MM.1S (cell line): ENCODE measurements around the gene POLR1B.

Source experiments
- DNase-seq: peaks from one replicate; pipeline ENCODE4 v3.0.0-alpha.2; 2015
- H2AFZ ChIP-seq: fragments of 300-600 bp; sonication (generic); 2 replicates; pipeline ENCODE4 v1.6.0; 2016; ENCODE audit warnings: antibody characterized with exemption, low read length
- H3F3A ChIP-seq: fragments of 300-600 bp; sonication (generic); 2 replicates; pipeline ENCODE4 v1.6.1; 2016; ENCODE audit warnings: mild to moderate bottlenecking, antibody characterized with exemption, low read length, moderate library complexity, mixed read lengths; ENCODE audit not compliant: insufficient read depth
- H3K27ac ChIP-seq: fragments of 300-600 bp; sonication (generic); 2 replicates; pipeline ENCODE4 v1.5.1; 2016; ENCODE audit warnings: mild to moderate bottlenecking, low read length
- H3K27me3 ChIP-seq: fragments of 300-600 bp; sonication (generic); replicated peaks from 2 replicates; pipeline ENCODE4 v1.6.0; 2016; ENCODE audit warnings: low read length; ENCODE audit not compliant: insufficient read depth
- H3K36me3 ChIP-seq: fragments of 300-600 bp; sonication (generic); replicated peaks from 2 replicates; pipeline ENCODE4 v1.6.1; 2016; ENCODE audit warnings: mild to moderate bottlenecking, low read length, mixed read lengths; ENCODE audit not compliant: insufficient read depth
- H3K4me1 ChIP-seq: fragments of 300-600 bp; sonication (generic); 2 replicates; pipeline ENCODE4 v1.6.1; 2016; ENCODE audit warnings: low read length, mixed read lengths
- H3K4me2 ChIP-seq: fragments of 300-600 bp; sonication (generic); 2 replicates; pipeline ENCODE4 v1.6.0; 2016; ENCODE audit warnings: low read depth, low read length
- H3K4me3 ChIP-seq: fragments of 300-600 bp; sonication (generic); 2 replicates; pipeline ENCODE4 v1.5.1; 2016; ENCODE audit warnings: low read length, mixed read lengths
- H3K79me2 ChIP-seq: fragments of 300-600 bp; sonication (generic); 2 replicates; pipeline ENCODE4 v1.6.1; 2016; ENCODE audit warnings: mixed run types, low read length, mixed read lengths
- H3K9ac ChIP-seq: fragments of 300-600 bp; sonication (generic); 2 replicates; pipeline ENCODE4 v1.6.1; 2016; ENCODE audit warnings: low read length, mixed read lengths
- H3K9me2 ChIP-seq: fragments of 300-600 bp; sonication (generic); replicated peaks from 2 replicates; pipeline ENCODE4 v1.6.1; 2016; ENCODE audit warnings: mild to moderate bottlenecking, low read length, mixed read lengths; ENCODE audit not compliant: insufficient read depth
- H3K9me3 ChIP-seq: fragments of 300-600 bp; sonication (generic); replicated peaks from 2 replicates; pipeline ENCODE4 v1.6.1; 2016; ENCODE audit warnings: mild to moderate bottlenecking, low read length, mixed read lengths; ENCODE audit not compliant: insufficient read depth
- H4K20me1 ChIP-seq: fragments of 300-600 bp; sonication (generic); 2 replicates; pipeline ENCODE4 v1.6.1; 2016; ENCODE audit warnings: mild to moderate bottlenecking, low read length, moderate library complexity, mixed read lengths; ENCODE audit not compliant: insufficient read depth
- CTCF ChIP-seq: fragments of 300-600 bp; sonication (generic); IDR thresholded peaks from 2 replicates; pipeline ENCODE4 v1.5.1; 2016; ENCODE audit warnings: antibody characterized with exemption, low read length, mixed read lengths
- EZH2 ChIP-seq: fragments of 300-600 bp; sonication (generic); optimal IDR thresholded peaks from 2 replicates; pipeline ENCODE3; 2017; ENCODE audit warnings: low read depth, mild to moderate bottlenecking, antibody characterized with exemption, low read length, mixed read lengths
- EZH2phosphoT487 ChIP-seq: fragments of 300-600 bp; sonication (generic); IDR thresholded peaks from 2 replicates; pipeline ENCODE4 v1.6.1; 2018; ENCODE audit warnings: antibody characterized with exemption, low read length

POLR1B gene

GRCh38 chr2:112601754-112602153 lies 59.5 kb downstream of the POLR1B start:
- H3K79me2 ChIP-seq, result no peaks in the 10 kb centered on the region
- no peak for TF ChIP-seq EZH2phosphoT487
- no peak for TF ChIP-seq EZH2
- no peak for TF ChIP-seq CTCF
- H3K9ac ChIP-seq, result no peak overlapping the region
- no peak overlapping the region for H3K4me2 ChIP-seq
- no peaks in the 10 kb centered on the region for H4K20me1 ChIP-seq
- no peaks in the 10 kb centered on the region for H3F3A ChIP-seq
- H2AFZ ChIP-seq, result no peak overlapping the region
- H3K9me3 ChIP-seq, result no peaks in the 10 kb centered on the region
- H3K27me3 ChIP-seq, result no peaks in the 10 kb centered on the region
- no peak overlapping the region for H3K4me3 ChIP-seq
- H3K9me2 ChIP-seq, result no peaks in the 10 kb centered on the region
- no peaks in the 10 kb centered on the region for H3K36me3 ChIP-seq
- no peaks in the 10 kb centered on the region for H3K4me1 ChIP-seq
- no peak for DNase-seq
- H3K27ac ChIP-seq, result no peak overlapping the region

GRCh38 chr2:112602917-112603316 lies 60.7 kb downstream of the POLR1B start:
- DNase-seq, result no peak
- H3K27me3 ChIP-seq, result no peaks in the 10 kb centered on the region
- no peak overlapping the region for H3K9ac ChIP-seq
- H3F3A ChIP-seq, result no peaks in the 10 kb centered on the region
- no peaks in the 10 kb centered on the region for H3K9me3 ChIP-seq
- no peaks in the 10 kb centered on the region for H3K36me3 ChIP-seq
- no peak overlapping the region for H3K4me3 ChIP-seq
- no peak for TF ChIP-seq EZH2phosphoT487
- TF ChIP-seq EZH2, result no peak
- no peak for TF ChIP-seq CTCF
- no peak overlapping the region for H2AFZ ChIP-seq
- H3K4me1 ChIP-seq, result no peaks in the 10 kb centered on the region
- H3K79me2 ChIP-seq, result no peaks in the 10 kb centered on the region
- no peak overlapping the region for H3K27ac ChIP-seq
- no peaks in the 10 kb centered on the region for H3K9me2 ChIP-seq
- no peak overlapping the region for H3K4me2 ChIP-seq
- no peaks in the 10 kb centered on the region for H4K20me1 ChIP-seq

- H3K9me2 ChIP-seq, result no peaks in the 10 kb centered on the region
- no peaks in the 10 kb centered on the region for H3K27me3 ChIP-seq
- H3K27ac ChIP-seq, result no peak overlapping the region
- H2AFZ ChIP-seq, result no peak overlapping the region
- TF ChIP-seq EZH2, result no peak
- no peak for TF ChIP-seq EZH2phosphoT487
- no peak for TF ChIP-seq CTCF
- no peaks in the 10 kb centered on the region for H3K4me1 ChIP-seq
- no peaks in the 10 kb centered on the region for H3K36me3 ChIP-seq
- DNase-seq, result no peak
- no peak overlapping the region for H3K4me3 ChIP-seq
- no peak overlapping the region for H3K9ac ChIP-seq
- H3K4me2 ChIP-seq, result no peak overlapping the region
- no peaks in the 10 kb centered on the region for H4K20me1 ChIP-seq
- no peaks in the 10 kb centered on the region for H3F3A ChIP-seq
- H3K9me3 ChIP-seq, result no peaks in the 10 kb centered on the region
- H3K79me2 ChIP-seq, result no peaks in the 10 kb centered on the region
Measured at GRCh38 chr2:112603731-112604130, 61.5 kb downstream of the POLR1B start.
